ENCODE data around the gene CD46.

Gene CD46

DNA sequence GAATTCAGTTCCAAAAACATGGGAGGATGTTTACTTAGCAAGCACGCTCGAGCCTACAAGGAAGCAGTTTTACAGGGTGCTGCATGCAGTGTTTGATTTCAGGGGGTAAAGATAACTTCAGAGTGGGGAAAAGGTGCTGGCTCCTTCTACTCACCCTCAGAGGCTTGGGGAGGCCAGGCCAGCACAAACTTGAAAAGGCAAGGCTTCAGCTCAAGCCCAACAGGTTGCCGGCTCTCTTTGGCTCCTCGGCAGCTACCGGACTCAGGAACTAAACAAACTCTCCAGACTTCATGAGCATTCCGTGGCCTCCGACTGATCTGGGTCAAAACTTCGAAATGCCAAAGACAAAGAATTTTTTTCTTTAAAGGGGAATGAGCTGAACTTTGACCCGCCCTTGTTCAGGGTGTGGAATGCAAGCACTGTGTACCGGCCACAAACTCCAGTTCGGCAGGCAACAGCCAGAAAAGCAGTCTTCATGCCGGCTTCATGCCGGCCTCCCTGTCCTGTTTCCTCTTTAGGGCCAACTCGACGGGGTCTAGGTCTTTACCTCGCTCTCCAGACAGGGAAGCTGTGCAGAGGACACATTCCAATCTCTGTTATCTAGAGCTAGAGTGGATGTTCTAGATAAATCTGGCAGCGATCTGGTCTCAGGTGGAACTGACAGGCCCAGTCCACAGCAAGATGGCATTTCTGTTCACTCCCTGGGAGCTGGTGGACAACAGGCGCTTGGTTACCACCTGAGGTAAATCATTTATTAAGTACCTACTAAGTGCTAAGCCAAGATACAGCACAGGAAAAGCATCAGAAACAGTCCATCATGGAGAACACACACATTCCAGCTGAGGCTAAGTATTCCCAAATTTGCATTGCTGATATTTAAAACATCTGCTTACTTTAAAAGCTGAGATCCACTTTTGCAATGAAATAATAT, 75.0 kb downstream of the CD46 start:
- TF ChIP-seq, protein P1, sequence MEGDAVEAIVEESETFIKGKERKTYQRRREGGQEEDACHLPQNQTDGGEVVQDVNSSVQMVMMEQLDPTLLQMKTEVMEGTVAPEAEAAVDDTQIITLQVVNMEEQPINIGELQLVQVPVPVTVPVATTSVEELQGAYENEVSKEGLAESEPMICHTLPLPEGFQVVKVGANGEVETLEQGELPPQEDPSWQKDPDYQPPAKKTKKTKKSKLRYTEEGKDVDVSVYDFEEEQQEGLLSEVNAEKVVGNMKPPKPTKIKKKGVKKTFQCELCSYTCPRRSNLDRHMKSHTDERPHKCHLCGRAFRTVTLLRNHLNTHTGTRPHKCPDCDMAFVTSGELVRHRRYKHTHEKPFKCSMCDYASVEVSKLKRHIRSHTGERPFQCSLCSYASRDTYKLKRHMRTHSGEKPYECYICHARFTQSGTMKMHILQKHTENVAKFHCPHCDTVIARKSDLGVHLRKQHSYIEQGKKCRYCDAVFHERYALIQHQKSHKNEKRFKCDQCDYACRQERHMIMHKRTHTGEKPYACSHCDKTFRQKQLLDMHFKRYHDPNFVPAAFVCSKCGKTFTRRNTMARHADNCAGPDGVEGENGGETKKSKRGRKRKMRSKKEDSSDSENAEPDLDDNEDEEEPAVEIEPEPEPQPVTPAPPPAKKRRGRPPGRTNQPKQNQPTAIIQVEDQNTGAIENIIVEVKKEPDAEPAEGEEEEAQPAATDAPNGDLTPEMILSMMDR (IDR thresholded peaks at IDR 0.05; ENCODE audit: insufficient read depth, low read depth, low read length, missing control alignments), result no peak
- no peak for DNase-seq (ENCODE audit: low read depth)
- no peak overlapping the region for H3K4me3 ChIP-seq (ENCODE audit: low read length)

DNA sequence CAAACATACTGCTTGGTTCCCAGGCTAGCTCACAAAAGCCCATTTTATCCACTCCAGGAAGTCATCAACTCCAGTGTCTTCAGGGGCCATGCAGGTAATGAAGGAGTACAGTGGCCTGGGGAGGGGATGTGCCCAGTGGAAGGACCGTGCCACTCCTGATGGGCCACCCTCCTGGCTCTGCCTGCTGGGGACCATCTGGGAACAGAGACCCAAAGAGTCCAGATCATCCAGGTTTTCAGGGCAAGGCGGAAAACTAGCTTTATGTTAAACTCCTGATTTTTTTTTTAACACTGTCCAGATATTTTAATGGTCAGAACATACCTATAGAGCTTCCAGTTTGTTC, 75.6 kb downstream of the CD46 start:
- DNase-seq (ENCODE audit: low read depth), result no peak
- TF ChIP-seq, protein P1 (IDR thresholded peaks at IDR 0.05; ENCODE audit: insufficient read depth, low read depth, low read length, missing control alignments), result no peak
- H3K4me3 ChIP-seq (ENCODE audit: low read length), result no peak overlapping the region

DNA sequence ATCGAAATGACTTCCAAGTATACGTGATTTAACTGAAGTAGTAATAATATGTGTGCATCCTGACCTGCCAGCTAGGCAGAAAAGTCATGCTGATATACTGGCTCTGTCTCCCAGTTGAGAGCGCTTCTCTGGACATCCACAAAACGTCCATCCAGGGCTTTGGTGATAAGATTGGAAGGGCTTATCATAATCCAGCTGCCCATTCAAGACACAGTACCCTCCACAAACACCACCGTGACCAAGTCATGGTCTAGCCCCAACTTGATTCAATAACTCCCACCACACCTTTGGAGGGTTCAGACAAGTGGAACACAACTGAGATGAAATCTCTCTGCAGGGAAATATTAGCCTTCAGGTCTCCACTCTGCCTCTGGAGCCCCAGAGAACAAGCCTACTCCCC, 76.2 kb downstream of the CD46 start:
- H3K4me3 ChIP-seq (ENCODE audit: low read length), result no peak overlapping the region
- no peak for DNase-seq (ENCODE audit: low read depth)
- TF ChIP-seq, protein P1 (IDR thresholded peaks at IDR 0.05; ENCODE audit: insufficient read depth, low read depth, low read length, missing control alignments), result no peak

- peak; percentile 87 for DNase-seq (ENCODE audit: low read depth)
- TF ChIP-seq, protein P1 (IDR thresholded peaks at IDR 0.05; ENCODE audit: insufficient read depth, low read depth, low read length, missing control alignments), result peak; percentile 97
- no peak overlapping the region for H3K4me3 ChIP-seq (ENCODE audit: low read length)
These were observed 76.8 kb downstream of the CD46 start for GRCh38 chr1:207828485-207829158.

DNA sequence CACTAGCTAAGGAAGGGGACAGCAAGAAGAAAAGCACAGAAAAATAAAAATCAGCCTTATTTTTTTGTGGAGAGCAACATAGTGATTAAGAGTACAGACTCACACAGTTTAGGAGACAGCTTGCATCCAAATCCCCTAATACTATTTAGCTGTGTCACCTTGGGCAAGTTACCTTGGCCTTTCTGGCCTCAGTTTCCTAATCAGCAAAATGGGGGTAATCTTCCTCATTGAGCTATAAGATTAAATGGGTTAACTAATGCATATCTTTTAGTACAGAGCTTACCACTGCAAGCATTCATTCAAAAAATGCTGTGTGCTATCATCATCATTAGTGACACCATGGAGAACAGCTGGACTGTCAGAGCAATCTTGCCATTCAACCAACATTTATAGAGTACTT, 77.7 kb downstream of the CD46 start:
- TF ChIP-seq, protein P1 (IDR thresholded peaks at IDR 0.05; ENCODE audit: insufficient read depth, low read depth, low read length, missing control alignments), result no peak
- H3K4me3 ChIP-seq (ENCODE audit: low read length), result no peak overlapping the region
- no peak for DNase-seq (ENCODE audit: low read depth)

GRCh38 chr1:207830788-207831187, 78.9 kb downstream of the CD46 start:
- TF ChIP-seq, protein P1 (IDR thresholded peaks at IDR 0.05; ENCODE audit: insufficient read depth, low read depth, low read length, missing control alignments), result no peak
- DNase-seq (ENCODE audit: low read depth), result no peak

More at GRCh38 chr1:207830788-207831187, 78.9 kb downstream of the CD46 start:
- no peak overlapping the region for H3K4me3 ChIP-seq (ENCODE audit: low read length)

All from epithelial cell of esophagus (primary cell).